Gastrocnemius medialis (tissue), 4 donors: Measurements from ENCODE around the gene PSMC3IP. TPM values are rescaled to one million over a fixed set of nuclear protein-coding genes. Genes with fewer than 3 reads are reported as not detected.
"Not testable (repeated sequence)": the region's sequence is repeated elsewhere in the genome, so short reads cannot be mapped to it uniquely, and the experiment has no call there.

Source experiments
- ATAC-seq, 2 donors: fragments of 150-250 bp; one replicate each; pipeline ENCODE4 v1.9.1; 2016
- DNase-seq, 2 donors: peaks; one replicate each; pipeline ENCODE4 v3.0.0-alpha.2; 2019
- H3K27ac ChIP-seq, 4 donors: fragments of 200-600 bp; sonication (generic); 1 replicate in 1 of 4; 2 replicates in 3 of 4; pipeline ENCODE4 v1.5.1; 2016 to 2018; ENCODE audit warnings: mild to moderate bottlenecking in 2 of 4, moderate library complexity in 1 of 4
- H3K27me3 ChIP-seq, 3 donors: fragments of 200-600 bp; sonication (generic) in 2 of 3; 1 replicate in 1 of 3; 2 replicates in 2 of 3; pipeline versions ENCODE4 v1.5.1 to v1.6.0; 2016 to 2019; ENCODE audit warnings: mild to moderate bottlenecking in 1 of 3, moderate library complexity in 1 of 3
- H3K36me3 ChIP-seq, 2 donors: fragments of 200-600 bp; sonication (generic) in 1 of 2; one replicate each; pipeline ENCODE4 v1.5.1; 2017 to 2018
- H3K4me1 ChIP-seq, 2 donors: fragments of 200-600 bp; sonication (generic) in 1 of 2; one replicate each; pipeline ENCODE4 v1.5.1; 2016 to 2017; ENCODE audit warnings: mild to moderate bottlenecking in 2 of 2
- H3K4me3 ChIP-seq, 4 donors: fragments of 200-600 bp; sonication (generic) in 3 of 4; 1 replicate in 1 of 4; 2 replicates in 3 of 4; pipeline ENCODE4 v1.5.1; 2016 to 2019; ENCODE audit warnings: mild to moderate bottlenecking in 2 of 4
- H3K9me3 ChIP-seq, 3 donors: fragments of 200-600 bp; sonication (generic) in 2 of 3; 1 replicate in 1 of 3; 2 replicates in 2 of 3; pipeline ENCODE4 v1.5.1; 2016 to 2019
- POLR2A ChIP-seq, 2 donors: fragments of 450-650 bp; IDR thresholded peaks; one replicate each; pipeline ENCODE4 v1.6.1; 2017; ENCODE audit warnings: antibody characterized with exemption in 2 of 2, mild to moderate bottlenecking in 2 of 2, moderate library complexity in 2 of 2
- in situ Hi-C, 4 donors: fragments of 200-750 bp; cut with MboI; loops; one replicate each; pipeline versions ENCODE4 v1.15.0 to v1.8.0; 2017; ENCODE audit warnings: low sequenced_read_pairs in 4 of 4
- intact Hi-C: fragments of 100-400 bp; cut with DNase I; formaldehyde crosslinking; loops from one replicate; pipeline ENCODE4 v1.15.1; 2023; ENCODE audit warnings: low total_unique reads
- total RNA-seq, 4 donors: library from RNA; depleted of rRNA; stranded (reverse); fragments of >200 nt; gene quantifications; one replicate each; pipeline versions ENCODE4 v1.1.0 to v1.2.3, GENCODE V29; 2016
- TF ChIP-seq, protein P1 (sequence below), 5 experiments: fragments of 450-650 bp in 3 of 5; fragments of 200-600 bp in 2 of 5; sonication (generic) in 2 of 5; IDR thresholded peaks in 4 of 5; conservative IDR thresholded peaks in 1 of 5; 1 replicate in 4 of 5; 2 replicates in 1 of 5; pipeline ENCODE4 v1.5.1; 2016 to 2019; ENCODE audit warnings: antibody characterized with exemption in 5 of 5, mild to moderate bottlenecking in 3 of 5, moderate library complexity in 3 of 5

Gene PSMC3IP
- total RNA-seq, 4 donors from 2014 or later = 0.46 to 2.7 (median 1.4) TPM

DNA sequence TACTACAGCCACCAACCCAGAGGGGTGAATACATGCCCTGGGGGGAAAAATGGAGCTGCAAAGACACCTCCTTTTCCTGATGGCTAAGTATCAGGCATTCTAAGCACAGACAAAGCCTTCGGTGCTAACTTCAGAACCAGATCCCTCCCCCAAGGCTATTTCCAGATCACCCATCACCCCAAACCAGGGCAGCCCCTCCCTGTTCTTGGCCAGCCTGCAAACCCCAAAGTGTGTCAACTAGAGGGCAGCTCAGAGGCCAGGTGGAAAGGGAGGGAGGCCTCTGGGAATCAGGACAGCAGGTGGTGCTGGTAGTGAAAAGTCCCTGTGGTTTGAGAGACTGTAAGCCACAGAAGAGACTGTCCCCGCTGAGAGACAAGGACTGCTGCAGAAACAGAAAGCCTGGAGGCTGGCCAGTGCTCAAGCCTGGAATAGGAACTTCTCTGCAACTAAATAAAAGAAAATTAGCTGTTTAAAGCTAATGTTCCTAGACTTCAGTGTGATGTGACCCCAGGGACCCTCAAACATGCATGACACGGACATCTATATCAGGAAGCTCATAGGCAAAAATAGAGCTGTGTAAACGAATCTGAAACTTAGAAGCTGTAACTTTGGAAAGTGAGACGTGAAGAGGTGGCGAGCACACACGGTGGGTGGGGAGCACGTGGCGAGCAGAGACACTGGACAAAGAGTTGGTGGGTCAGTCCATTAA is 41.1 kb upstream of the PSMC3IP start:
- intact Hi-C loops = loop anchor here (2.0 kb wide), 2 partner anchors 48 to 58 kb away; partner anchors contain the start of gene PLEKHH3
- Histone ChIP-seq H3K4me1 (peaks cover 26 to 31% of the 10 kb centered on the region in 2 donors), H3K36me3 (peaks cover 0 to 25% of the 10 kb centered on the region in 2 donors), H3K9me3 (no peaks in the 10 kb centered on the region), H3K4me3 (peak overlapping the region in 3 of 4 donors; percentile 2 to 30 (median 29)), H3K27ac (peak overlapping the region; percentile 86 to 97 (median 91)), H3K27me3 (no peaks in the 10 kb centered on the region)
- peak; percentile 97 for ATAC-seq
- in situ Hi-C loops = loop anchor here in 2 of 4 donors (10.0 kb wide), 2 partner anchors 46 to 56 kb away; partner anchors contain the start of gene PLEKHH3 (in 1 of the 2)
- DNase-seq = peak; percentile 92 to 97
- TF ChIP-seq POLR2A (IDR thresholded peaks at IDR 0.05) = peak in 1 of 2 donors; percentile 9
- TF ChIP-seq, protein P1, sequence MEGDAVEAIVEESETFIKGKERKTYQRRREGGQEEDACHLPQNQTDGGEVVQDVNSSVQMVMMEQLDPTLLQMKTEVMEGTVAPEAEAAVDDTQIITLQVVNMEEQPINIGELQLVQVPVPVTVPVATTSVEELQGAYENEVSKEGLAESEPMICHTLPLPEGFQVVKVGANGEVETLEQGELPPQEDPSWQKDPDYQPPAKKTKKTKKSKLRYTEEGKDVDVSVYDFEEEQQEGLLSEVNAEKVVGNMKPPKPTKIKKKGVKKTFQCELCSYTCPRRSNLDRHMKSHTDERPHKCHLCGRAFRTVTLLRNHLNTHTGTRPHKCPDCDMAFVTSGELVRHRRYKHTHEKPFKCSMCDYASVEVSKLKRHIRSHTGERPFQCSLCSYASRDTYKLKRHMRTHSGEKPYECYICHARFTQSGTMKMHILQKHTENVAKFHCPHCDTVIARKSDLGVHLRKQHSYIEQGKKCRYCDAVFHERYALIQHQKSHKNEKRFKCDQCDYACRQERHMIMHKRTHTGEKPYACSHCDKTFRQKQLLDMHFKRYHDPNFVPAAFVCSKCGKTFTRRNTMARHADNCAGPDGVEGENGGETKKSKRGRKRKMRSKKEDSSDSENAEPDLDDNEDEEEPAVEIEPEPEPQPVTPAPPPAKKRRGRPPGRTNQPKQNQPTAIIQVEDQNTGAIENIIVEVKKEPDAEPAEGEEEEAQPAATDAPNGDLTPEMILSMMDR (IDR thresholded peaks at IDR 0.05 in 4 of 5, conservative IDR thresholded peaks at IDR 0.05 in 1 of 5) = peak; percentile 18 to 40 (median 24)

DNA sequence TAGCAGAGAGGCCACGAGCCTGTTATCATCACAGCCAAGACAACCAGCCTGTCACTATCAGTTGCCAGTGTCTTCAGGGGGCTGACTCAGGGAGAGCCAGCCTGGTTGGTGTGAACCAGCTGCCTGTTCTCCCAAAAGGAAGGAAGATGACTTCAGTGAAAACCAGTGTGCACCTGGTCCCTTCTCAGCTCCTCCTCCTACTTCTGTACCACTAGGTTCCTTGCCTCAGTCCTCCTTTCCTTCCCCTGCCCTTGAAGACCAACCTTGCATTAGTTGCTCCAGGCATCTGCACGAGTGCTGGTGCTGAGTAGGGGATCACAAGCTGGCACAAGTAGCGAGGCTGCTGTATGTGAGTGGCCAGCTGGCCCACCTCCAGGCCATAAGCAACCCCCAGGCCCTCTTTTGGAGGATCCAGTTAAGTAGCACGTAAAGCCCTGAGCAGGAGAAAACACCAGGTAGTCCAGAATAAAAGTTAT is 40.5 kb upstream of the PSMC3IP start:
- ATAC-seq (peak; percentile 31 to 48), DNase-seq (peak in 1 of 2 donors; percentile 45)
- Histone ChIP-seq H3K4me1 (peaks cover 26 to 31% of the 10 kb centered on the region in 2 donors), H3K27me3 (no peaks in the 10 kb centered on the region), H3K27ac (peak overlapping the region; percentile 86 to 97 (median 91)), H3K9me3 (no peaks in the 10 kb centered on the region), H3K36me3 (peaks cover 0 to 31% of the 10 kb centered on the region in 2 donors), H3K4me3 (peak overlapping the region in 2 of 4 donors; percentile 2 to 30)
- in situ Hi-C loops (loop anchor here in 2 of 4 donors (10.0 kb wide), 2 partner anchors 47 to 57 kb away; partner anchors contain the start of gene PLEKHH3 (in 1 of the 2)), intact Hi-C loops (loop anchor here (2.0 kb wide), 2 partner anchors 49 to 59 kb away; partner anchors contain the start of gene PLEKHH3)
- TF ChIP-seq, protein P1 (IDR thresholded peaks at IDR 0.05 in 4 of 5, conservative IDR thresholded peaks at IDR 0.05 in 1 of 5) = no peak
- TF ChIP-seq POLR2A (IDR thresholded peaks at IDR 0.05) = no peak

DNA sequence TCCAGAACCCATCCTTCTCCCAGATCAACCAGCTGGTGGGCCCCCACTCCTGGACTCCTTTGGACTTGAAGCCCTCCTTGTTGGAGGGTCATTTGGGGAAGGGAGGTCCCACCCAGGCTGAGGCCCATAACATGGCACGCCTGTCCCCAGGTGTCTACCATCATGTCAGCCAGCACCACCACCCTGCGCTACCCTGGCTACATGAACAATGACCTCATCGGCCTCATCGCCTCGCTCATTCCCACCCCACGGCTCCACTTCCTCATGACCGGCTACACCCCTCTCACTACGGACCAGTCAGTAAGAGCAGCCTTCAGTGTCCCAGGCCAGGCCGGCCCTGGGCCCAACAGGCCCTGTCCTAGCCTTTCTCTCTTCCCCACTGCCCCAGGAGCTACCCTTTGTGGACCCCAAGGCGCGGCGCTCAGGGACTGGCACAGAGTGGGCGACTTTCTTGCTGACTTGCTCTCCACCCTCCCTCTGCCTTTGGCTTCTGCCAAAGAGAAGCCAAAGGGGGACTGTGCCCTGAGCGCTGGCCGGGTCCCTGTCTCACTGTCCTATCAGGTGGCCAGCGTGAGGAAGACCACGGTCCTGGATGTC is 36.3 kb upstream of the PSMC3IP start:
- intact Hi-C loops (no loop called here), in situ Hi-C loops (loop anchor here in 2 of 4 donors (10.0 kb wide), 2 partner anchors 51 to 61 kb away; partner anchors contain the start of gene PLEKHH3 (in 1 of the 2))
- no peak overlapping the region for H3K4me3 ChIP-seq
- ATAC-seq = no peak
- peaks cover 26 to 30% of the 10 kb centered on the region in 2 donors for H3K4me1 ChIP-seq
- H3K36me3 ChIP-seq = peaks cover 0 to 44% of the 10 kb centered on the region in 2 donors
- H3K27ac ChIP-seq = no peak overlapping the region
- no peak for TF ChIP-seq POLR2A (IDR thresholded peaks at IDR 0.05)
- TF ChIP-seq, protein P1 (IDR thresholded peaks at IDR 0.05 in 4 of 5, conservative IDR thresholded peaks at IDR 0.05 in 1 of 5) = no peak
- no peaks in the 10 kb centered on the region for H3K27me3 ChIP-seq
- H3K9me3 ChIP-seq = no peaks in the 10 kb centered on the region
- no peak for DNase-seq

DNA sequence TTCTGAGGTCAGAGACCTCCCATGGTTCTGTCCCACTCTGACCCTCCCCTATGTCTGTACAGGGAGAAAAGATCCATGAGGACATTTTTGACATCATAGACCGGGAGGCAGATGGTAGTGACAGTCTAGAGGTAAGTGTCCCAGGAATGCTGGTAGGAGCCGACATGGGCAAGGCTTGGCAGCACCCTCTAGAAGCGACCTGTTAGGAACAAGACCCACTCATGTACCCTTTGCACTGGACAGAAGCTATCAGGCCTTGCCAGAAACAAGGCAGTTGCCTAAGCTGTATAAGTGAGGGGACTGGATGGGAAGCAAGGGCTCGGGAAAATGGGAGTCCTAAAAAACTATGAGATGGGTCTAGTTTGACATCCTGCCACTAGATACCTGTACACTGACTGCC is 34.5 kb upstream of the PSMC3IP start:
- in situ Hi-C loops (loop anchor here in 2 of 4 donors (10.0 kb wide), 2 partner anchors 53 to 63 kb away; partner anchors contain the start of gene PLEKHH3 (in 1 of the 2)), intact Hi-C loops (no loop called here)
- no peak for TF ChIP-seq POLR2A (IDR thresholded peaks at IDR 0.05)
- TF ChIP-seq, protein P1 (IDR thresholded peaks at IDR 0.05 in 4 of 5, conservative IDR thresholded peaks at IDR 0.05 in 1 of 5) = no peak
- Histone ChIP-seq H3K9me3 (no peaks in the 10 kb centered on the region), H3K4me3 (no peak overlapping the region), H3K27me3 (no peaks in the 10 kb centered on the region), H3K4me1 (peaks cover 27 to 29% of the 10 kb centered on the region in 2 donors), H3K27ac (no peak overlapping the region), H3K36me3 (peaks cover 0 to 44% of the 10 kb centered on the region in 2 donors)
- no peak for ATAC-seq
- DNase-seq = no peak

DNA sequence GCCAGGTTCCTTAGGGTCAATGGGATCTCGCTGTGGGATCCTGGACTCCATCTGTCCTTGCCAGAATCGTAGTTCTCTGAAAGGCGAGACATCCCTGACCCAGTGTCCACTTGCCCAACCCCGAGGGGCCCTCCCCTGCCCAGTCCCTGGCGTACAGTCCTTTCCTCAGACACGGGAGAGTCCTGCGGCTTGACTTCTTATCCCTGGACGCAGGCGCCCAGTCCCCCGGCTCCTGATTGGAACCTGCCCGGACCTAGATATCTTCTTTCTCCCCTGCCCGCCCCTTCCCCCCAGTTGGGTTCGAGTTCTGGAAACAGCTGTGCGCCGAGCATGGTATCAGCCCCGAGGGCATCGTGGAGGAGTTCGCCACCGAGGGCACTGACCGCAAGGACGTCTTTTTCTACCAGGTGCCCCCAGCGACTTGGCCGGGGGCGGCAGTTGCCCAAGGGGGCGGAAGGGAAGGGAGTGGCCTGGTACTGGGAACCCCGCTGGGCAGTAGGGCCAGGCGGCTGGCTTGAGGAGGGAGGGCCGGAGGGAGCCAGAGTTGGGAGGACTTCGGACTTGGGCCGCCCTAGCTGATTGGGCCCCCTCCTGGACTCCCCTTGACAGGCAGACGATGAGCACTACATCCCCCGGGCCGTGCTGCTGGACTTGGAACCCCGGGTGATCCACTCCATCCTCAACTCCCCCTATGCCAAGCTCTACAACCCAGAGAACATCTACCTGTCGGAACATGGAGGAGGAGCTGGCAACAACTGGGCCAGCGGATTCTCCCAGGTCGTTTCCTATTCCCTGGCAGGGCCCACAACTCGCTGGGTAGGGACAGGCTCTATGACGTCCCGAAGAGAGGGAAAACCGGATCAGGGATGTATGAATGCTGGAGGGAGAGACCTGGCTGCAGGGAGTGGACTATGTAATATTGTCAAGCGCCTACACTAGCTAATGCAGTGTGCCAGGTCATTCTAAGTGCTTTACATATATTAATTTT is 32.6 kb upstream of the PSMC3IP start:
- Histone ChIP-seq H3K27ac (peak overlapping the region; percentile 93 to 99 (median 96)), H3K4me3 (peak overlapping the region; percentile 75 to 100 (median 94)), H3K4me1 (peaks cover 41 to 44% of the 10 kb centered on the region in 2 donors), H3K36me3 (peaks cover 0 to 34% of the 10 kb centered on the region in 2 donors)
- H3K27me3 ChIP-seq, H3K9me3 ChIP-seq: not testable (repeated sequence)
- in situ Hi-C loops = loop anchor here in 2 of 4 donors (10.0 kb wide), 2 partner anchors 55 to 65 kb away; partner anchors contain the start of gene PLEKHH3 (in 1 of the 2)
- DNase-seq = peak; percentile 45 to 74
- intact Hi-C loops = loop anchor here (1.0 kb wide), 2 partner anchors 33 to 69 kb away; partner anchors contain the start of gene PSMC3IP
- peak; percentile 56 to 64 for ATAC-seq
